DMS79 (cell line): ENCODE data around the gene DAPL1.

Source experiments
- DNase-seq: peaks from one replicate; lab custom pipeline; 2025; lab: John Stamatoyannopoulos, UW

Gene DAPL1

DNA sequence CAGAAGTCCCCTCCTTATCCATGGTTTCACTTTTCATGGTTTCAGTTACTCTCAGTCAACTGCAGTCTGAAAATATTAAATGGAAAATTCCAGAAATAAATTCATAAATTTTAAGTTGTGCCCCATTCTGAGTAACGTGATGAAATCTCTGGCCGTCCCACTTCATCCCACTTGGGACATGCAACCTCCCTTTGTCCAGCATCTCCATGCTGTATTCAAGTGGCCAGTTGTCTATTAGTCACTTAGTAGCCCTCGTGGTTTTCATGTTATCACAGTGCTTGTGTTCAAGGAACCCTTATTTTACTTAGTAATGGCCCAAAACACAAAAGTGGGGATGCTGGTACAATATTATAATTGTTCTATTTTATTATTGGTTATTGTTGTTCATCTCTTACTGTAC lies 18.0 kb upstream of the DAPL1 start:
- DNase-seq, result no peak

DNA sequence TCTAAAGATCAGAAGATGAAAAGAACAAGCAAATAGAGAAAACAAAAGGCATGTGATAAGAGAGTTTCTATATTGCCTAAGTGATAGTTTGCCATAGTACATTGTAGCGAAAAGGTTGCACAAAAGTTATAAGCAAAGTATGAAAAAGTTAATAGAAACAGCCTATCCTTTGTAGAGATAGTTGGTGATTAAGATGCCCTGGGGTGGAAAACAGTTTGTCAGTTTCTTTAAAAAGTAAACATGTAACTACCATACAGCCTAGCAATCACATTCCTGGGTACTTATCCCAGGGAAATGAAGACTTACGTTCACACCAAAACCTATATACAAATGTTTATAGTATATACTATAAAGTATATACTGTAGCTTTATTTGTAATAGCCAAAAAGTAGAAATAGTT lies 16.9 kb upstream of the DAPL1 start:
- no peak for DNase-seq

DNA sequence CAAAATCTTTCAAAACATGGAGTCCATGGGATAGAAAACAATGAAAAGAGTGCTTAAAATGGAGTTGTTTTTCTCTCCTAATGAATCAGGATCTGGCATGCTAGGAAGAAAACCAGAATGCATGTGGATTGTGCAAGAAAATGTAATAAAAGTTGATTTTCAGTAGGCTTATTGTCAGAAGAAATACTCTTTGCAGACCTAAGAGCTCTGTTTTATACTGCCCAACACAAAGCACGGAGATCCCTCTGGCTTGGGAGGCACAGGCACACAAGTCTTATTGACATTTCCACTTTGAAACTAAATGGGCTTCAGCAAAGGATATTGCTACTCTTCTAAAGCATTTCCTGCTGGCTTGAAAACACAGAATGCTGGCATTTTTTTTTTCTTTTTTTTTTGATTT lies 15.5 kb upstream of the DAPL1 start:
- DNase-seq, result no peak

DNA sequence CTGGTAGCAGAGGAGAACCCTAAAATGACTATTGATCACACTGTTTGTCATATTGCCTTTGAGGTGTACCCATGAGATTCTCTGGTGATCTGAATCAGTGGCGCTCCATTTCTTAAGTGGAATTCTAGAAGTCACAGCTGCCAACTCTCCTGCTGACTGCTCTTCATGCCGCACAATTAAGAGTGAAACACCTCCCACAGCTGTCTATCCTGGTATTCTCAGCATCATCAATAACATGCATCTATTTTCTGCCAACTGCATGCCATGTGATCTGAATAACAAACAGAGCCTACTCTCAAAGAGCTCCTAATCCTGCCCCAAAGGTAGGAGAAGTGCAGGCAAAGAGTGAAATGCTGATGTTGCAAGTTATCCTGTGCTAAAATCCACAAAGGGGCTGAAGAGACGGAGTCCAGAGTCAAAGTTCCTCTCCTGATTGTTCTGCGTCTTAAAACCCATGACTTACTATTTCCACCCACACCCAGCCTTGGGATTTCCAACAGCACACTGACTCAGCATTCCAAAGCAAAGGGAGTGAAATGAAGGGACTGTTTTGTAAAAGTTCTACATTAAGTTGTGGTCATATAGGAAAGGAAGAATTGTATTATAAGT lies 13.7 kb upstream of the DAPL1 start:
- no peak for DNase-seq

DNA sequence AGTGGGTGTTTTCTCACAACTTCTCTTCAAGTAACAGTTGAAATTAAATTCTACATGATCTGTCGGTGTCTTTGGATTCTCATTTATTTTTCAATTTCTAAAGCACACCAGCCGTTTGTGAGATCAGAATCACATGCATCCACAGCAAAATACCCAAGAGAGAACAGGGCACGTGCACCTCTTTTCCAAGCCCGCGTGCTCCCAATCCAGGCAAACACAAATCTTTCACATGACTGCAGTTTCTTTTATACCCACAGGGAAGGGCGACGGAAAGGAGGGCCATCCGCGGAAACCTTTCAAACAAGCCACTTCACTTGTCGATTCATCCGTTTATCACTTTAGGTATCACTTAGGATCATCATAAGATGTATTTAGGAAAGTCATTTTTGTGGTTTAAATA lies 13.0 kb upstream of the DAPL1 start:
- no peak for DNase-seq

DNA sequence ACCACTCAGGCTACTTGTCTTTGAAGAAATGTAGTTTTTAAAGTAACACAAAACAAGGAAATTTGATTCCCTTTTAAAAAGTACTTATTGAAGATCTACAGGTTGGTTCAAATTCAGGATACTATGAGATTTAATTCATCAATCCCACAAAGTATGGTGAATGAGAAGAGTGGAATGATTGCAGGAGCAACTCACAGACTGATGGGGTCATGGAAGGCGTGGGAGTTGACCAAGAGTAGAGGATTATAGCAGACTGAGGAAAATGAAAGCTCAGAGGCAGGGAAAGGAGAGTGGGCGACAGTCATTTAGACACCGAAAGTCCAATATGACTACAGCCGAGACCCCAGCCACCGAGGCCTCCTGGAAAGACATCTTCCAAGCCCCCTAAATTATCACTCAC lies 12.5 kb upstream of the DAPL1 start:
- no peak for DNase-seq

DNA sequence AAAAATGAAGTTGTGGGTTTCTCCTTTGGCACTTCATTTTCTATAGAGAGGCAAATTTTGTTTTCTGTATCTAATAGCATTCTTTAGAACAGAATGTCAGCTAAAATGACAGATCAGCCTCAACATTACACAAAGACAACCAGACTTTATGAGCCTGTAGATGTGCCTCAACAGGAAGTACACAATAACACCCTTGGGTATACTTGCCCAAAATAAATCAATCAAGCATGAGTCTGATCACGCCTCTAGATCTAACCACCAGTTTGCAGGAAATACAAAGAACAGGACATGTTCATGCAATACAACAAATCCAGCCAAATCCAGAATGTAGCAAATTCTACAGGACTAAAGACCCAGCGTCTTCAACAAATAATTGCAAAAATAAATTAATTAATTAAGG lies 11.2 kb upstream of the DAPL1 start:
- no peak for DNase-seq

DNA sequence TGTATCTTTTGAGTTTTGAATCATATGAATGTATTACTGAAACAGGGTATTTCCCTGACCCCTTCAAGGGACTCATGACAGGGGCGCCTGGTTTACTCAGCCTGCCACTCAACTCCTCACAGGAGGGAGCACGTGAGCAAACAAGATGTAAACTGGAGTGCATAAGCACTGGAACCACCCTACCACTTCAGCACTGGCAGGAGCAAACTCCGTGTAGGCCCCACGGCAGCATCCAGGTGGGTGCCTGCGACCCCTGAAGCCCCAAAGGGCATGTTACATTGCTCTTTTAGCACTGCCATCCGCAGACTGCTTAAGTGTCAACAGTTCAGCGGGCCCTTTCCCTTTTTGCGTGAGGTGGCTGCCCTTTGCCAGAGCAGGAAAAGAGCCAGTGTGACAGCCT lies 8.2 kb upstream of the DAPL1 start:
- DNase-seq, result no peak

DNA sequence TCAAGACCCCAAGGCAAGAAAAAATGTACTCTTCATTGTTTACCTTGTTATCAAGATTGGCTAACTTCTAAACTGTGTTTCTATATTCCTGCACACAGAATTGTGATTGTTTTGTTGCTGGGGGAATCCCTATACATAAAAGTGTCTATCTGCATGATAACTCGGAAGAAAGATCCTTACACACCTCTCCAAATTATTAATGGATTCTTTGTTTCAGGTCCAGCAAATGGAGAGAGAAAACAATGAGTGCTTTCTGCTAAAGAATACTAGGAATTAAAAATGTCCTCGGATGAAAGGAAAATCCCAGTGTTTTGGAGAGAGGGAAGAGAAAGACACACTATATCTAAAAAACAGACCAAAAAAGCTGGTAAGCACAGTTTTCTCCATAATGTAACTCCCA lies 6.2 kb upstream of the DAPL1 start:
- DNase-seq, result no peak

DNA sequence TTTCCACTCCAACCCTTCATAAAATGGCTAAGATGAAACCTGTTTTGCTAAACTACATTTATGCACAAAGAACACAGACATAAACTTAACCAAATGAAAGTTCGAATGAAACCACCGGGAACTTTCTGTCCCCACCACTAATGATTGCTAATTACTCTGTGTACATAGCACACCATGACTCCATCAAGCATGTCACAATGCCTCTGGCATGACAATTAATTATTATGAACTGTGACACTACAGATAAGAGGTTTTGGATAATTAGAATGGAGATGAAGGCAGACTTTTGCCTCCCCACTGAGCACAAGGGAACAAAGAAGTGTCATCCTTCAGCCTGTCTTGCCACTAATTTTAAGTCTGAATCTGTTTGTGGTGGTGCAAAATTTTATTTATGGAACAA lies 1.5 kb downstream of the DAPL1 start:
- DNase-seq, result peak; percentile 10

DNA sequence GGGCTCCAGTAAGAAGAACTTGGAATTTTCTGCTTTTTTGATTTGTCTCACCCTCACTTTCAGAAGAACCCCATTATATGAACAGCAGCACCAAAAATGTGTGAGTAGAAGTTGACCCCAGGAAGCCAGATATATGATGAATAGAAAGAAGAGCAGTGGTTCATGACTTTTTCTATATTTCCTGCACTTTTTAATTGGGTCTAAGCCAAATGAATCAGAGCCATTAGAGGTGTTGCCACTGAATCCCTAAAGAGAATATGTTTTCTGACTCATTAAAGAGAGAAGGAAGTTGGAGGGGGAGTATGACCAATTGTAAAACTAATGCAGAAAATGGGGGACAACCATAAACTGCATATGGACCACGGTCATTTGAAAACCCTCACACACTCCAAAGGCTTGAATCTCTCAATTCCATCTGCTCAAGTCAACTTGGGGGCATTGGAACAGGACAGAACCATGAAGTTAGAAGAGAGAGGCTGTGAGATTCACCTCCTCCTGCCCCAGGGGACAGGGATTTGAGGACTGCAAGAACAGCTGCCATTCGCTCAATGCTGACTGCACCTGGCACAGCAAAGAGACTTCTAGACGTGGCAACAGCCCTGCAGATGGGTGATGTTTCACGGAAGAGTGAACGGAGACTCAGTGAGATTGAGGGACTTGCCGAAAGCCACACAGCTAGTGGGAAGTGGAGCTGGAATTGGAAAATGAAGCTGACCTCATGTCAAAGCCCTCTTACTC lies 3.0 kb downstream of the DAPL1 start:
- peak; percentile 18 for DNase-seq

DNA sequence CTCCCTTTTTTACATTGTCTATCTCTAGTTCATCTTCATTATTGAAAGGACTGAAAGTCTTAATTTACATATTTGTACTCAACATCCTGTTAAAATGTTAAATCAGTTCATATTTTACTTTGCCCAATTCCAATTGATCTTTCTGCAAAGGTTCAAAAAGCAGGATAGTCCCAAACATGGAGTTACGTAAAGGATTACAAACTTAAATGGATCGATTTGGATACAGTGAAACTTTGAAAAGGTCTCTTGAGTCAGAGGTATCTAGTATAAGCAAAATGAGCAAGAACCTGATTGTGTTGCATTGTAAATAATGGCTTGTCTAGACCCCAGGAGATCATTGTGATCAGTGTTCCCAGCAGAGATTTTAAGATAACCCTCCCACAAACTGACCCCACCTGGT lies 4.1 kb downstream of the DAPL1 start:
- no peak for DNase-seq

DNA sequence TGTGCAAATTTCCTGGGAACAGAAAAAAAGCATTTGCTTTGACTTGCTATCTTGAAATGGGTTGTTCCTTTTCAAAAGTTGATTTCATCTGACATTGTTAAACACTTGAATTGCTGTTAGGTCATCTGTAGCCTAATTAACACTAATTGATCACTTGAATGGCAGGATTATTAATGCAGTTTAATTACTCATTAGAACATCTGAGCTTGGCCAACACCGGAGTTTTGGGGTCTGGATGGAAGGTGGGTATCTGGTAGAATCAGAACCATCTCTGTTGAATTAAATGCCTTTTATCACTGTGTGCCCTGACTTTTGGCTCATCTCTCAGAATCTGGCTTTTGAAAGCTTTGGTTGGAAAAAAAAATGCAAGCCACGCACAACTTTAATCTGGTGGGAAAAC lies 8.4 kb downstream of the DAPL1 start:
- no peak for DNase-seq

DNA sequence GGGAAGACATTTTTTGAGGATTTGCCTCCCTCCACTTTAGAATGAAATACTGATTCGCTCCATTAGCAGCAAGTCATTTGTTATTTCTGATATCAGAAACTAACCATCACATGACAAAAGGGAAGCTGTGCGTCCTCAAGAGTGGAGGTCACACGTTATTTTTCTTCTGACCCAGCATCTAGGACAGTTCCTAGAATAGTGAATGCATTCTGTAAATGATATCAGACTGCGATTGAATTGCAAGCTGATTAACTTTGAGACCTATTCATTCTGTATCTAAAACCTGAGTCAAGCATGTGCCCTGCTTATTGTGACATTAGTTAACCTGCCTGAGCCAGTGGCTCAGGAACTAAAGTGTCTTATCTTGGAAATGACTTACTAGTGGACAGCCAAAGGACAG lies 10.1 kb downstream of the DAPL1 start:
- DNase-seq, result no peak

DNA sequence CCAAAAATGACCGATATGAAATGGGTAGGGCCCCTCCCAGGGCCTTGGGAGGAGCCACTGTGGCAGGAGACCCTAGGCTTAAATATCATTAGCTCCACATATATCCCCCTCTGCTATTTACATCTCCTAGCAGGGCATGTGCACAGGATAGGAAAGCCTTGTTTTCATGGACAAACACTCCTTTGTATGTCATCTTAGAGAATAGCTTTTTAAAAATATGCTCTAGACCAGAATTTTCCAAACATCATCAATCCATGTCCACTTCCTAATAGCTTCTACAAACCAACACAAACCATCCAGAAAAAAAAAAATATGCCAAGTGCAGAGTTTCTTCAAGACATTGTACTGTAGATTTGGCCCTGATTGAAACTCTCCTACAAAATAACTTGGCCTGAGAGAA lies 10.8 kb downstream of the DAPL1 start:
- no peak for DNase-seq

DNA sequence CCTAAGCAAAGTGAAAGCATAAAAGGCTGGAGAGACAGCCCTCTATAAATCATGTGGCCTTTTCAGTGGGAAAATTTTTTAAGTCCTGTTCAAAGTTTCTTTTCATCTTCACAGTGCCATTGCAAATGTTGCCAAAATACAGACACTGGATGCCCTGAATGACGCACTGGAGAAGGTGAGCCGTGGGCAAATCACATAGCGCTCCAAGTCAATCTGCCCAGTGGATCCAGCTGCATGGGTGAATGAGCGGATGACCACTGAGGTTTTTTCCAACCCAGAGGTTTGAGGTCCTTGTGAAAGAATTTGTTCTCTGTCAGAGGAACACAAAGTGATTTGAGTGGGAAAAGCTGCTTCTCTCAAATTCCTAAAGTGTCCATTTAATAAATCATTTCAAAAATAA lies 11.8 kb downstream of the DAPL1 start:
- no peak for DNase-seq

DNA sequence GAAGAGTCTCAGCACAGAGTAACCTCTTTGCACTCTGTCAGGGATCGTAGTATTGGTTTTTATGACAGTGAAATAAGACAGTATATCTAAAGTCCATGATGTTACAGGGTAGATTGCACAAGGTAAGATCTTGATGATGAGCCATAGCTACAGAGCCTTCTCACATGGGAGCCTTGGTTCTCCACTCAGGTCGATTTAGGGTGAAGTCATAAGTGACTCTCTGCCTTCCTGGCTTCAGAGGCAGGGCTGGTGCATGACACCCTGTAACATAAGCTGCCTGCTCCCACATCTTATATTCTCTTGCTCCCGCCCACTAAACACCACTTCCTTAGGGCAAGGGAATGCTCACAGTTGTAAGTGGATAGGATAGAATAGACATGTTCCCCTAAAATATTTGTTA lies 13.3 kb downstream of the DAPL1 start:
- no peak for DNase-seq

DNA sequence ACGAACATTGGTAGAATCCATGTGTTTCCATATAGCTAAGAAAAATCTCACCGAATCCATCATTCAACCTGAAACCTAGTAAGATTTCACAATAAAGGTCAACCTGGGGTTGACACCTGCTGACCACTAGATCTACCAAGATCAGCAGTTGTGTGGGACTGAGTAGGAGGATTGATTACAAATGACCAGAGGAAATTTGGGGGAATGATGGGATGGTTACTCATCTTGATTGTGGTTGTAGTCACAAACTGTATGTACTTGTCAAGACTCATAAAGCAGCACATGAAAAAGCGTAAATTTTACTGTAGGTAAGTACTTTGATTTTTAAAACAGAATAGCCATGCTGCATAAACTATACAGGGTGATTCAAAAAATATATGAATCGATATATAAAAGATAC lies 14.7 kb downstream of the DAPL1 start:
- DNase-seq, result no peak

DNA sequence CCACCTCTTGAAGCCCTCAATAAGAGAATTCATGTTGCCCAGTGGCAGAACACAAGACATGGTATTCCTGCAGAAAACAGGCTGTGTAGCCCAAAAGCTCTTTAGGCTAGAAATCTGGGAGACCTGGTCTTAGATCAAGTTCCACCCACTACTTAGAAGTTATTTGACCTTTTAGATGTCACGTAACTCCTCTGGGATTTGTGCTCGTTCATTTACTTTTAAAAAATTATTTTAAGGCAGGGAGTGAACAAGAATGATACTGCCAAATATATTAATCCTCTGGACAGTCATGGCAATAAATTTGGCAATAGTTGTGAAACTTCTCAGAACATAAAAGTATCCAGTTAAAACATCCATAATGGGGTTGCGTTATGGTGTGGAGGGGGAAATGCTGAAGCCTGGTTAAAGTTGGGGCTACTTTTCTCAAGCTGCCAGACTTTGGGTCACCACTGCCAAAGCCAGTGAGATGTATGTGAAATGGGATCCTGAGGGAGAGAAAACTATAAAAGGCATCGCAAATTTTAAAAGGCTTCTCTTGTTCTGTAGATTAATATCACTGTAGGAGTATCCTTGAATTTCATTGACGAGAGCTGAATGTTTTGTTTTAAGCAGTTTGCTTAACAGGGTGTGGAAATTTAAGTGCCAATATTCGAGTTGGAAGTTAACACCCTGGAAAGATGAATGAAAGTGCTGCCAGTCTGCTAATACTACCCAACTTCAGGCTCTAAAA lies 15.8 kb downstream of the DAPL1 start:
- no peak for DNase-seq

DNA sequence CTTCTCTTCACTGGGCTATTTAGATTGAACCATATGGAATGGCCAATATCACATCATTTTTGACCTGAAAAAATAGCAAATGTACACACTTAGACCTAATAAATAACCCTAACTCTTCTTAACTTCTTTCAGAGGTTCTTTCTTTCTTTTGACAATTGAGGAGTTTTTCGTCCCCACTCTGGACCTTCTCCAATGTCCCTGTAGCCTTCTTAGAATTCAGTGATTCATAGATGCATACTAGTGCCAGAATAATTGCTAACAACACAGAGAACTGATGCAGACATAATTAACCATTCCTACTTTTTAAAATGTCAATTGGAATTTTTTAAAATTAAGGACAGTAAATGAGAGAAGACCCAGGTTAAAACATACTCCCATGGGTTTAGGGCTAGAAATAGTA lies 20.0 kb downstream of the DAPL1 start:
- no peak for DNase-seq

DNA sequence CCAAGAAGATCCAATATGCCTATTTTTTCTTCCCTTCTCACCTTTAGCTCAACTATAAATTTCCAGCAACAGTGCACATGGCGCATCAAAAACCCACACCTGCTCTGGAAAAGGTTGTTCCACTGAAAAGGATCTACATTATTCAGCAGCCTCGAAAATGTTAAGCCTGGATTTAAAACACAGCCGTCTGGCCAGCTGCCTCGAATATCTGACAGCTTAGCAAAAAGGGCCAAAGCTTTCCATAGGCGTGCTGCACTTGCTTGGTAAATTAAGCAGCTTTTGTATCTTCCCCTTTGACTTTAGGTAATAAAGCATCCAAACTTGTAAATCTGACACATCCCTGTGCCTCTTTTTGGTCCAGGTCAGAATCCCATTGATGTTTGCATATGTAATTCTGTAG lies 20.5 kb downstream of the DAPL1 start:
- DNase-seq, result no peak

DNA sequence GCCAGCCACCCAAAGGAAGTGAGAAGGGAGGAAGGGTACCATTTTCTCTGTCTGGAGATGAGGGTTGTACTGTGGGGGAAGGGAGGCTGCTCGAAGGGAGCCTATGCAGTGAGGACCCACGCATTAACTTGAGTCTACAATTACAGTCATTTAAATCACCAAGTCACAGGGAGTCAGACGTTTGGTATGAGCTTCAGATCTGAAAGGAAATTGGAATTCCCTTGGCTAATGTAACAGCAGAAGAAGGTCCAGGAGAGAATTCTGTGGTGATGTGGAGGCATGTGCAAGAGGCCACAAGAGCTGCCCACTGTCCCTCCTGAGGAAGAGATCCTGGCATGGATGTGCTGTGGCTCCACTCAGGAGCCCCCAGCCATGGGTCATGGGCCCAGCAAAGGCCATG lies 22.5 kb downstream of the DAPL1 start:
- DNase-seq, result no peak

DNA sequence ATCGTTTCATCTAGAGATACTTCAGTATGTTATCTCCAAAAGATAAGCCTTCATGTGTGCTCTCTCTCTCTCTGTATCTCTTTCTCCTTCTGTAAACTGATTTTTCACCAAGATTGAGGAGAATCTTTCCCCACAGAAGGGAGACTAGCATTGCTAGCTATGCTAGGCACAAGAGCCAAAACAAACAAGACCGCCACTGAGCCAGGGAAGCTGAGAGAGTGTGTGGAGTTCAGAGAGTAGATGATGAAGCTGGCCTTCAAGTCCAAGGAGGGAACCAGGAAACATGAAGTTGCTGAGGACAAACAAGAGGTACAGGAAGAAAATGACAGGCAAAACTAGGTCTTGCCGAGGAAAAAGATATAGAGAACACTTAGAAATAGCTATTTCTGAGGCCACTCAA lies 23.4 kb downstream of the DAPL1 start:
- DNase-seq, result no peak

DNA sequence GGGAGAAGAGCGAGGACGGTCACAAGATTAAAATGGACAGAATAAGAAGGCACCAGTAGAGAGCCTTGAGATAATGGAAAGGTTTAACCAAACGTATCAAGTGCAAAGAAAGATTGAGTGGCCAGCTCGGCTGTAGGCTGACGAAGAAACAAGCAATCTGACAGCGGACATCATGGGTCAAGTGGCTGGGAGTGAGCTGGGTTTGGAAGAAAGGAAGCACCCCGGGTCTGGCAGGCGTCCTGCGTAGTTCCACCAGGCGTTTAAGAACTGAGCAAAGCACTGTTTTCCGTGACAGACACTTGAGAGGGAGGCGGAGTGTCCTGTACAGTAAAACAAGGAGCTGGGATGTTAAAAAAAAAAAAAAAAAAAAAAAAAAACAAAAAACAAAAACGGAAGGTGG lies 27.1 kb downstream of the DAPL1 start:
- DNase-seq, result no peak
